ENCODE data around the gene PIK3R1.

PIK3R1 gene

GRCh38 chr5:68285851-68286611, 70.5 kb downstream of the PIK3R1 start:
- H3K27ac ChIP-seq (ENCODE audit: low read depth, low read length) = no peak overlapping the region
- DNase-seq = peak; percentile 49

GRCh38 chr5:68286612-68286912, 71.0 kb downstream of the PIK3R1 start:
- Histone ChIP-seq H3K79me2 (ENCODE audit: control insufficient read depth, insufficient read depth, low read length) (no peaks in the 10 kb centered on the region), H2BK15ac (replicated peaks; ENCODE audit: low read depth) (no peak overlapping the region), H3K36me3 (ENCODE audit: control insufficient read depth, insufficient read depth, low read length) (no peaks in the 10 kb centered on the region), H3K4ac (ENCODE audit: low read depth, low read length) (no peak overlapping the region), H3K27me3 (ENCODE audit: insufficient read depth, low read length, poor library complexity) (no peaks in the 10 kb centered on the region), H2BK5ac (ENCODE audit: low read length) (no peak overlapping the region), H3K79me1 (ENCODE audit: low read length) (no peaks in the 10 kb centered on the region), H4K8ac (ENCODE audit: low read depth, low read length) (no peak overlapping the region), H2BK120ac (ENCODE audit: low read depth, low read length) (no peak overlapping the region), H2AK5ac (ENCODE audit: low read length) (no peak overlapping the region), H3K4me2 (ENCODE audit: low read length) (no peak overlapping the region), H3K4me3 (ENCODE audit: low read length) (no peak overlapping the region), H4K5ac (ENCODE audit: low read length) (no peak overlapping the region), H3K27ac (ENCODE audit: low read depth, low read length) (no peak overlapping the region), H3K23ac (ENCODE audit: low read length) (no peak overlapping the region), H3K9ac (ENCODE audit: low read length) (no peak overlapping the region), H3K18ac (ENCODE audit: low read length) (no peak overlapping the region), H3K4me1 (ENCODE audit: control insufficient read depth, low read depth, low read length) (peaks cover 3% of the 10 kb centered on the region), H3K56ac (ENCODE audit: low read length) (no peak overlapping the region)
- no peak for DNase-seq
- no CpG with 5 or more reads among the region's 1 CpG for WGBS (ENCODE audit: extremely low coverage, insufficient coverage, low lambda C conversion rate)

More at GRCh38 chr5:68285851-68286611, 70.5 kb downstream of the PIK3R1 start:
- no peak overlapping the region for H3K9ac ChIP-seq (ENCODE audit: low read length)
- H3K79me1 ChIP-seq (ENCODE audit: low read length) = no peaks in the 10 kb centered on the region
- peaks cover 3% of the 10 kb centered on the region for H3K4me1 ChIP-seq (ENCODE audit: control insufficient read depth, low read depth, low read length)
- H3K23ac ChIP-seq (ENCODE audit: low read length) = no peak overlapping the region
- WGBS (ENCODE audit: extremely low coverage, insufficient coverage, low lambda C conversion rate) = no CpG with 5 or more reads among the region's 4 CpGs
- no peak overlapping the region for H4K8ac ChIP-seq (ENCODE audit: low read depth, low read length)
- H3K4me2 ChIP-seq (ENCODE audit: low read length) = no peak overlapping the region
- no peak overlapping the region for H2BK15ac ChIP-seq (replicated peaks; ENCODE audit: low read depth)
- H3K18ac ChIP-seq (ENCODE audit: low read length) = no peak overlapping the region
- H3K4ac ChIP-seq (ENCODE audit: low read depth, low read length) = no peak overlapping the region
- H2AK5ac ChIP-seq (ENCODE audit: low read length) = no peak overlapping the region
- H3K79me2 ChIP-seq (ENCODE audit: control insufficient read depth, insufficient read depth, low read length) = no peaks in the 10 kb centered on the region
- no peak overlapping the region for H3K4me3 ChIP-seq (ENCODE audit: low read length)
- H3K27me3 ChIP-seq (ENCODE audit: insufficient read depth, low read length, poor library complexity) = no peaks in the 10 kb centered on the region
- H2BK120ac ChIP-seq (ENCODE audit: low read depth, low read length) = no peak overlapping the region
- H4K5ac ChIP-seq (ENCODE audit: low read length) = no peak overlapping the region
- H3K36me3 ChIP-seq (ENCODE audit: control insufficient read depth, insufficient read depth, low read length) = no peaks in the 10 kb centered on the region
- no peak overlapping the region for H2BK5ac ChIP-seq (ENCODE audit: low read length)
- H3K56ac ChIP-seq (ENCODE audit: low read length) = no peak overlapping the region

- no peaks in the 10 kb centered on the region for H3K27me3 ChIP-seq (ENCODE audit: insufficient read depth, low read length, poor library complexity)
- no peak overlapping the region for H4K8ac ChIP-seq (ENCODE audit: low read depth, low read length)
- H2AK5ac ChIP-seq (ENCODE audit: low read length) = no peak overlapping the region
- H2BK5ac ChIP-seq (ENCODE audit: low read length) = no peak overlapping the region
- no peak overlapping the region for H3K56ac ChIP-seq (ENCODE audit: low read length)
- H3K79me1 ChIP-seq (ENCODE audit: low read length) = no peaks in the 10 kb centered on the region
- DNase-seq = no peak
- peak overlapping the region; percentile 19 for H3K27ac ChIP-seq (ENCODE audit: low read depth, low read length)
- H2BK15ac ChIP-seq (replicated peaks; ENCODE audit: low read depth) = no peak overlapping the region
- H3K4me1 ChIP-seq (ENCODE audit: control insufficient read depth, low read depth, low read length) = peaks cover 3% of the 10 kb centered on the region
- no peaks in the 10 kb centered on the region for H3K36me3 ChIP-seq (ENCODE audit: control insufficient read depth, insufficient read depth, low read length)
- no peak overlapping the region for H2BK120ac ChIP-seq (ENCODE audit: low read depth, low read length)
- H3K4me3 ChIP-seq (ENCODE audit: low read length) = no peak overlapping the region
- H3K23ac ChIP-seq (ENCODE audit: low read length) = no peak overlapping the region
- no peaks in the 10 kb centered on the region for H3K79me2 ChIP-seq (ENCODE audit: control insufficient read depth, insufficient read depth, low read length)
- H3K4ac ChIP-seq (ENCODE audit: low read depth, low read length) = no peak overlapping the region
- no peak overlapping the region for H4K5ac ChIP-seq (ENCODE audit: low read length)
- H3K4me2 ChIP-seq (ENCODE audit: low read length) = peak overlapping the region; percentile 86
- peak overlapping the region; percentile 15 for H3K9ac ChIP-seq (ENCODE audit: low read length)
- no CpG with 5 or more reads among the region's 8 CpGs for WGBS (ENCODE audit: extremely low coverage, insufficient coverage, low lambda C conversion rate)
- peak overlapping the region; percentile 11 for H3K18ac ChIP-seq (ENCODE audit: low read length)
These were observed 72.0 kb downstream of the PIK3R1 start for GRCh38 chr5:68287631-68287975.

GRCh38 chr5:68287976-68288706, 72.6 kb downstream of the PIK3R1 start:
- H3K4ac ChIP-seq (ENCODE audit: low read depth, low read length) = no peak overlapping the region
- peak; percentile 87 for DNase-seq
- H3K79me2 ChIP-seq (ENCODE audit: control insufficient read depth, insufficient read depth, low read length) = no peaks in the 10 kb centered on the region
- H3K27me3 ChIP-seq (ENCODE audit: insufficient read depth, low read length, poor library complexity) = no peaks in the 10 kb centered on the region
- WGBS (ENCODE audit: extremely low coverage, insufficient coverage, low lambda C conversion rate) = no CpG with 5 or more reads among the region's 45 CpGs
- H4K5ac ChIP-seq (ENCODE audit: low read length) = no peak overlapping the region
- H3K9ac ChIP-seq (ENCODE audit: low read length) = peak overlapping the region; percentile 65
- H3K18ac ChIP-seq (ENCODE audit: low read length) = peak overlapping the region; percentile 11
- H3K4me2 ChIP-seq (ENCODE audit: low read length) = peak overlapping the region; percentile 86
- H3K4me3 ChIP-seq (ENCODE audit: low read length) = peak overlapping the region; percentile 38
- no peak overlapping the region for H2AK5ac ChIP-seq (ENCODE audit: low read length)
- no peak overlapping the region for H2BK120ac ChIP-seq (ENCODE audit: low read depth, low read length)
- H2BK15ac ChIP-seq (replicated peaks; ENCODE audit: low read depth) = no peak overlapping the region
- H2BK5ac ChIP-seq (ENCODE audit: low read length) = no peak overlapping the region
- no peaks in the 10 kb centered on the region for H3K36me3 ChIP-seq (ENCODE audit: control insufficient read depth, insufficient read depth, low read length)
- peak overlapping the region; percentile 85 for H3K56ac ChIP-seq (ENCODE audit: low read length)
- H3K79me1 ChIP-seq (ENCODE audit: low read length) = no peaks in the 10 kb centered on the region
- no peak overlapping the region for H3K23ac ChIP-seq (ENCODE audit: low read length)
- peaks cover 3% of the 10 kb centered on the region for H3K4me1 ChIP-seq (ENCODE audit: control insufficient read depth, low read depth, low read length)
- no peak overlapping the region for H4K8ac ChIP-seq (ENCODE audit: low read depth, low read length)
- peak overlapping the region; percentile 19 for H3K27ac ChIP-seq (ENCODE audit: low read depth, low read length)

- no peaks in the 10 kb centered on the region for H3K79me2 ChIP-seq (ENCODE audit: control insufficient read depth, insufficient read depth, low read length)
- H3K4me1 ChIP-seq (ENCODE audit: control insufficient read depth, low read depth, low read length) = peaks cover 3% of the 10 kb centered on the region
- H3K56ac ChIP-seq (ENCODE audit: low read length) = peak overlapping the region; percentile 85
- H3K4me3 ChIP-seq (ENCODE audit: low read length) = peak overlapping the region; percentile 38
- no peaks in the 10 kb centered on the region for H3K27me3 ChIP-seq (ENCODE audit: insufficient read depth, low read length, poor library complexity)
- H3K4me2 ChIP-seq (ENCODE audit: low read length) = peak overlapping the region; percentile 86
- no peak overlapping the region for H2BK120ac ChIP-seq (ENCODE audit: low read depth, low read length)
- no peak overlapping the region for H2BK15ac ChIP-seq (replicated peaks; ENCODE audit: low read depth)
- no peak overlapping the region for H3K27ac ChIP-seq (ENCODE audit: low read depth, low read length)
- peak overlapping the region; percentile 27 for H2BK5ac ChIP-seq (ENCODE audit: low read length)
- peak overlapping the region; percentile 85 for H3K23ac ChIP-seq (ENCODE audit: low read length)
- no peak overlapping the region for H4K5ac ChIP-seq (ENCODE audit: low read length)
- DNase-seq = peak; percentile 26
- no peak overlapping the region for H3K4ac ChIP-seq (ENCODE audit: low read depth, low read length)
- H3K79me1 ChIP-seq (ENCODE audit: low read length) = no peaks in the 10 kb centered on the region
- H3K9ac ChIP-seq (ENCODE audit: low read length) = peak overlapping the region; percentile 65
- no peak overlapping the region for H2AK5ac ChIP-seq (ENCODE audit: low read length)
- H3K36me3 ChIP-seq (ENCODE audit: control insufficient read depth, insufficient read depth, low read length) = no peaks in the 10 kb centered on the region
- no CpG with 5 or more reads among the region's 10 CpGs for WGBS (ENCODE audit: extremely low coverage, insufficient coverage, low lambda C conversion rate)
- no peak overlapping the region for H4K8ac ChIP-seq (ENCODE audit: low read depth, low read length)
- H3K18ac ChIP-seq (ENCODE audit: low read length) = no peak overlapping the region
These were observed 73.2 kb downstream of the PIK3R1 start for GRCh38 chr5:68288707-68289134.
